H1 (cell line): ENCODE measurements around the gene HMCN1. TPM values are rescaled to one million over a fixed set of nuclear protein-coding genes. Genes with fewer than 3 reads are reported as not detected.

ENCODE experiments used
- BRCA1 ChIP-seq: IDR thresholded peaks from 2 replicates; pipeline ENCODE4 v1.6.1; 2012; ENCODE audit warnings: low read depth, low read length, improper control_type of control experiment
- SIRT6 ChIP-seq: IDR thresholded peaks from one replicate; pipeline ENCODE4 v1.7.1; 2012; ENCODE audit warnings: low read length, inconsistent platforms
- SUZ12 ChIP-seq: fragments of 200-600 bp; sonication (generic); IDR thresholded peaks from 2 replicates; pipeline ENCODE4 v1.6.1; 2012; ENCODE audit warnings: mild to moderate bottlenecking, inconsistent platforms, low read length, moderate library complexity, mixed read lengths
- polyA plus RNA-seq, 7 experiments: library from polyadenylated mRNA; depleted of rRNA in 3 of 7; stranded (reverse) in 5 of 7; unstranded in 2 of 7; fragments of >200 nt in 5 of 7; fragments of 200-250 nt in 2 of 7; gene quantifications; 1 replicate in 5 of 7; 2 replicates in 1 of 7; 4 replicates in 1 of 7; pipeline versions ENCODE4 v1.2.1 to v1.2.3, GENCODE V29; 2011 to 2013; ENCODE audit warnings: missing spikeins in 2 of 7, mixed read lengths in 2 of 7
- total RNA-seq: library from RNA; stranded (reverse); fragmentation: NEBNext Ultra II Directional; extraction: Animal tissue kit (Norgen Biotek cat#: 25700); gene quantifications from 2 replicates; pipeline ENCODE4 v1.2.1, GENCODE V29; 2021
- TF ChIP-seq, protein P1 (sequence below): fragments of 300-600 bp; sonication (generic); IDR thresholded peaks from 2 replicates; pipeline ENCODE4 v1.7.1; 2012; ENCODE audit warnings: low read length, moderate library complexity, mild to moderate bottlenecking, inconsistent platforms; ENCODE audit not compliant: insufficient replicate concordance

The HMCN1 gene
- total and polyA plus RNA-seq, 2 of the 8 experiments (the other 6 are each of a cell fraction or from before 2014, with no cell fraction given): 13.8 to 14.6 TPM

GRCh38 chr1:186165303-186165702 lies 431.1 kb downstream of the HMCN1 start (continued):
- TF ChIP-seq, protein P1, sequence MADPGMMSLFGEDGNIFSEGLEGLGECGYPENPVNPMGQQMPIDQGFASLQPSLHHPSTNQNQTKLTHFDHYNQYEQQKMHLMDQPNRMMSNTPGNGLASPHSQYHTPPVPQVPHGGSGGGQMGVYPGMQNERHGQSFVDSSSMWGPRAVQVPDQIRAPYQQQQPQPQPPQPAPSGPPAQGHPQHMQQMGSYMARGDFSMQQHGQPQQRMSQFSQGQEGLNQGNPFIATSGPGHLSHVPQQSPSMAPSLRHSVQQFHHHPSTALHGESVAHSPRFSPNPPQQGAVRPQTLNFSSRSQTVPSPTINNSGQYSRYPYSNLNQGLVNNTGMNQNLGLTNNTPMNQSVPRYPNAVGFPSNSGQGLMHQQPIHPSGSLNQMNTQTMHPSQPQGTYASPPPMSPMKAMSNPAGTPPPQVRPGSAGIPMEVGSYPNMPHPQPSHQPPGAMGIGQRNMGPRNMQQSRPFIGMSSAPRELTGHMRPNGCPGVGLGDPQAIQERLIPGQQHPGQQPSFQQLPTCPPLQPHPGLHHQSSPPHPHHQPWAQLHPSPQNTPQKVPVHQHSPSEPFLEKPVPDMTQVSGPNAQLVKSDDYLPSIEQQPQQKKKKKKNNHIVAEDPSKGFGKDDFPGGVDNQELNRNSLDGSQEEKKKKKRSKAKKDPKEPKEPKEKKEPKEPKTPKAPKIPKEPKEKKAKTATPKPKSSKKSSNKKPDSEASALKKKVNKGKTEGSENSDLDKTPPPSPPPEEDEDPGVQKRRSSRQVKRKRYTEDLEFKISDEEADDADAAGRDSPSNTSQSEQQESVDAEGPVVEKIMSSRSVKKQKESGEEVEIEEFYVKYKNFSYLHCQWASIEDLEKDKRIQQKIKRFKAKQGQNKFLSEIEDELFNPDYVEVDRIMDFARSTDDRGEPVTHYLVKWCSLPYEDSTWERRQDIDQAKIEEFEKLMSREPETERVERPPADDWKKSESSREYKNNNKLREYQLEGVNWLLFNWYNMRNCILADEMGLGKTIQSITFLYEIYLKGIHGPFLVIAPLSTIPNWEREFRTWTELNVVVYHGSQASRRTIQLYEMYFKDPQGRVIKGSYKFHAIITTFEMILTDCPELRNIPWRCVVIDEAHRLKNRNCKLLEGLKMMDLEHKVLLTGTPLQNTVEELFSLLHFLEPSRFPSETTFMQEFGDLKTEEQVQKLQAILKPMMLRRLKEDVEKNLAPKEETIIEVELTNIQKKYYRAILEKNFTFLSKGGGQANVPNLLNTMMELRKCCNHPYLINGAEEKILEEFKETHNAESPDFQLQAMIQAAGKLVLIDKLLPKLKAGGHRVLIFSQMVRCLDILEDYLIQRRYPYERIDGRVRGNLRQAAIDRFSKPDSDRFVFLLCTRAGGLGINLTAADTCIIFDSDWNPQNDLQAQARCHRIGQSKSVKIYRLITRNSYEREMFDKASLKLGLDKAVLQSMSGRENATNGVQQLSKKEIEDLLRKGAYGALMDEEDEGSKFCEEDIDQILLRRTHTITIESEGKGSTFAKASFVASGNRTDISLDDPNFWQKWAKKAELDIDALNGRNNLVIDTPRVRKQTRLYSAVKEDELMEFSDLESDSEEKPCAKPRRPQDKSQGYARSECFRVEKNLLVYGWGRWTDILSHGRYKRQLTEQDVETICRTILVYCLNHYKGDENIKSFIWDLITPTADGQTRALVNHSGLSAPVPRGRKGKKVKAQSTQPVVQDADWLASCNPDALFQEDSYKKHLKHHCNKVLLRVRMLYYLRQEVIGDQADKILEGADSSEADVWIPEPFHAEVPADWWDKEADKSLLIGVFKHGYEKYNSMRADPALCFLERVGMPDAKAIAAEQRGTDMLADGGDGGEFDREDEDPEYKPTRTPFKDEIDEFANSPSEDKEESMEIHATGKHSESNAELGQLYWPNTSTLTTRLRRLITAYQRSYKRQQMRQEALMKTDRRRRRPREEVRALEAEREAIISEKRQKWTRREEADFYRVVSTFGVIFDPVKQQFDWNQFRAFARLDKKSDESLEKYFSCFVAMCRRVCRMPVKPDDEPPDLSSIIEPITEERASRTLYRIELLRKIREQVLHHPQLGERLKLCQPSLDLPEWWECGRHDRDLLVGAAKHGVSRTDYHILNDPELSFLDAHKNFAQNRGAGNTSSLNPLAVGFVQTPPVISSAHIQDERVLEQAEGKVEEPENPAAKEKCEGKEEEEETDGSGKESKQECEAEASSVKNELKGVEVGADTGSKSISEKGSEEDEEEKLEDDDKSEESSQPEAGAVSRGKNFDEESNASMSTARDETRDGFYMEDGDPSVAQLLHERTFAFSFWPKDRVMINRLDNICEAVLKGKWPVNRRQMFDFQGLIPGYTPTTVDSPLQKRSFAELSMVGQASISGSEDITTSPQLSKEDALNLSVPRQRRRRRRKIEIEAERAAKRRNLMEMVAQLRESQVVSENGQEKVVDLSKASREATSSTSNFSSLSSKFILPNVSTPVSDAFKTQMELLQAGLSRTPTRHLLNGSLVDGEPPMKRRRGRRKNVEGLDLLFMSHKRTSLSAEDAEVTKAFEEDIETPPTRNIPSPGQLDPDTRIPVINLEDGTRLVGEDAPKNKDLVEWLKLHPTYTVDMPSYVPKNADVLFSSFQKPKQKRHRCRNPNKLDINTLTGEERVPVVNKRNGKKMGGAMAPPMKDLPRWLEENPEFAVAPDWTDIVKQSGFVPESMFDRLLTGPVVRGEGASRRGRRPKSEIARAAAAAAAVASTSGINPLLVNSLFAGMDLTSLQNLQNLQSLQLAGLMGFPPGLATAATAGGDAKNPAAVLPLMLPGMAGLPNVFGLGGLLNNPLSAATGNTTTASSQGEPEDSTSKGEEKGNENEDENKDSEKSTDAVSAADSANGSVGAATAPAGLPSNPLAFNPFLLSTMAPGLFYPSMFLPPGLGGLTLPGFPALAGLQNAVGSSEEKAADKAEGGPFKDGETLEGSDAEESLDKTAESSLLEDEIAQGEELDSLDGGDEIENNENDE: no peak
- TF ChIP-seq BRCA1 (no peak), SIRT6 (no peak), SUZ12 (no peak)
